Natural killer cell (primary cell): ENCODE results near the gene WDR86. TPM values are rescaled to one million over a fixed set of nuclear protein-coding genes. Genes with fewer than 3 reads are reported as not detected.

Experiments used
- ATAC-seq, 3 donors: fragments of 150-1000 bp in 2 of 3; fragments of 200-7000 bp in 1 of 3; cut with Tn5 transposase; 1 replicate in 1 of 3; 2 replicates in 2 of 3; pipeline ENCODE4 v1.10.0; 2021; ENCODE audit warnings: mild to moderate bottlenecking in 2 of 3, moderate library complexity in 2 of 3
- DNase-seq, 2 donors: peaks; one replicate each; pipeline versions ENCODE4 v3.0.0 to v3.0.0-alpha.2; 2013 to 2021; ENCODE audit warnings: mixed read lengths in 1 of 2
- H3K27ac ChIP-seq: one replicate; pipeline ENCODE4 v1.5.1; 2013; ENCODE audit warnings: mild to moderate bottlenecking, low read length
- H3K27me3 ChIP-seq: one replicate; pipeline ENCODE4 v1.6.1; 2013; ENCODE audit warnings: low read length; ENCODE audit not compliant: control insufficient read depth, insufficient read depth
- H3K36me3 ChIP-seq: one replicate; pipeline ENCODE4 v1.6.1; 2013; ENCODE audit warnings: low read length; ENCODE audit not compliant: control insufficient read depth, insufficient read depth
- H3K4me1 ChIP-seq: one replicate; pipeline ENCODE4 v1.6.1; 2013; ENCODE audit warnings: low read length; ENCODE audit not compliant: control insufficient read depth, insufficient read depth
- H3K4me3 ChIP-seq: one replicate; pipeline ENCODE4 v1.5.1; 2013; ENCODE audit warnings: low read length
- H3K9me3 ChIP-seq: one replicate; pipeline ENCODE4 v1.6.1; 2013; ENCODE audit warnings: low read length; ENCODE audit not compliant: control insufficient read depth, insufficient read depth
- H3K27ac Mint-ChIP-seq, 2 donors: one replicate each; pipeline ENCODE4 v1.8.0; 2022; ENCODE audit warnings: mild to moderate bottlenecking in 2 of 2, mixed read lengths in 2 of 2, moderate library complexity in 1 of 2
- H3K27me3 Mint-ChIP-seq, 2 donors: one replicate each; pipeline ENCODE4 v1.8.0; 2022; ENCODE audit warnings: low read depth in 2 of 2, mixed read lengths in 2 of 2
- H3K36me3 Mint-ChIP-seq: one replicate; pipeline ENCODE4 v1.8.0; 2022; ENCODE audit warnings: mixed read lengths
- H3K4me1 Mint-ChIP-seq, 2 donors: one replicate each; pipeline ENCODE4 v1.8.0; 2022; ENCODE audit warnings: mixed read lengths in 2 of 2
- H3K4me3 Mint-ChIP-seq: one replicate; pipeline ENCODE4 v1.8.0; 2022; ENCODE audit warnings: mild to moderate bottlenecking, moderate library complexity, mixed read lengths
- H3K9me3 Mint-ChIP-seq, 2 donors: one replicate each; pipeline ENCODE4 v1.8.0; 2022; ENCODE audit warnings: mixed read lengths in 2 of 2
- CTCF ChIP-seq: fragments of 200-600 bp; IDR thresholded peaks from one replicate; pipeline ENCODE4 v1.8.0; 2022; ENCODE audit warnings: antibody characterized with exemption
- WGBS: methylation state at CpG from one replicate; pipeline ENCODE4 v1.1.7; 2013; ENCODE audit warnings: missing lambda C conversion rate; ENCODE audit not compliant: insufficient coverage; 5-methylcytosine and 5-hydroxymethylcytosine counted together
- intact Hi-C: fragments of 100-400 bp; cut with micrococcal nuclease; formaldehyde crosslinking; loops from one replicate; pipeline ENCODE4 v1.14.2; 2022
- total RNA-seq, 4 donors: library from RNA; stranded (reverse); fragments of 120-200 nt in 1 of 4; gene quantifications; one replicate each; pipeline versions ENCODE4 v1.2.3 to v1.2.4, GENCODE V29; 2013 to 2022

The WDR86 gene
- total RNA-seq, 3 donors from 2014 or later (not counting 1 experiment from before 2014, with no cell fraction given), result 1.6 to 4.6 (median 2.1) TPM

GRCh38 chr7:151438864-151439601 lies 29.2 kb upstream of the WDR86 start:
- no peak overlapping the region for H3K4me3 Mint-ChIP-seq
- peaks cover 0 to 20% of the 10 kb centered on the region in 2 donors for H3K4me1 Mint-ChIP-seq
- 90% methylated on average over 15 of the region's 17 CpGs for WGBS
- no peaks in the 10 kb centered on the region for H3K9me3 Mint-ChIP-seq
- H3K27ac Mint-ChIP-seq, result no peak overlapping the region
- no peak for ATAC-seq
- Histone ChIP-seq H3K4me3 (no peak overlapping the region), H3K36me3 (no peaks in the 10 kb centered on the region), H3K27ac (no peak overlapping the region), H3K27me3 (peaks cover 8% of the 10 kb centered on the region), H3K9me3 (no peaks in the 10 kb centered on the region), H3K4me1 (peaks cover 20% of the 10 kb centered on the region)
- intact Hi-C loops, result no loop called here
- no peaks in the 10 kb centered on the region for H3K36me3 Mint-ChIP-seq
- no peak for DNase-seq
- TF ChIP-seq CTCF, result no peak
- H3K27me3 Mint-ChIP-seq, result peaks cover 8 to 9% of the 10 kb centered on the region in 2 donors

GRCh38 chr7:151437866-151438516 lies 28.2 kb upstream of the WDR86 start:
- no peak for TF ChIP-seq CTCF
- Histone ChIP-seq H3K4me3 (no peak overlapping the region), H3K9me3 (no peaks in the 10 kb centered on the region), H3K36me3 (no peaks in the 10 kb centered on the region), H3K4me1 (peaks cover 27% of the 10 kb centered on the region), H3K27me3 (peaks cover 8% of the 10 kb centered on the region), H3K27ac (no peak overlapping the region)
- DNase-seq, result no peak
- Mint-ChIP-seq H3K36me3 (no peaks in the 10 kb centered on the region), H3K4me3 (no peak overlapping the region), H3K27me3 (peaks cover 4 to 9% of the 10 kb centered on the region in 2 donors), H3K4me1 (peaks cover 0 to 23% of the 10 kb centered on the region in 2 donors), H3K9me3 (no peaks in the 10 kb centered on the region), H3K27ac (no peak overlapping the region)
- intact Hi-C loops, result no loop called here
- WGBS, result 93% methylated on average over 23 of the region's 23 CpGs
- ATAC-seq, result no peak

- Histone ChIP-seq H3K4me3 (no peak overlapping the region), H3K4me1 (peaks cover 36% of the 10 kb centered on the region), H3K36me3 (no peaks in the 10 kb centered on the region), H3K27me3 (peaks cover 8% of the 10 kb centered on the region), H3K27ac (no peak overlapping the region), H3K9me3 (no peaks in the 10 kb centered on the region)
- DNase-seq (no peak), ATAC-seq (no peak)
- H3K27ac Mint-ChIP-seq, result no peak overlapping the region
- H3K4me3 Mint-ChIP-seq, result no peak overlapping the region
- no peaks in the 10 kb centered on the region for H3K9me3 Mint-ChIP-seq
- no peak for TF ChIP-seq CTCF
- intact Hi-C loops, result no loop called here
- peaks cover 0 to 25% of the 10 kb centered on the region in 2 donors for H3K4me1 Mint-ChIP-seq
- H3K36me3 Mint-ChIP-seq, result no peaks in the 10 kb centered on the region
- peaks cover 0 to 9% of the 10 kb centered on the region in 2 donors for H3K27me3 Mint-ChIP-seq
- 92% methylated on average over 13 of the region's 13 CpGs for WGBS
Measured at GRCh38 chr7:151437159-151437553, 27.3 kb upstream of the WDR86 start.
